Nephron progenitor cell (in vitro differentiated cells): Measurements from ENCODE around the gene OCIAD1.

Experiments used
- DNase-seq: peaks from one replicate; pipeline ENCODE4 v3.0.0; 2021
- H3K27ac Mint-ChIP-seq: 2 replicates; pipeline ENCODE4 v1.8.0; 2021; ENCODE audit warnings: mild to moderate bottlenecking, moderate library complexity, mixed read lengths
- H3K27me3 Mint-ChIP-seq: 2 replicates; pipeline ENCODE4 v1.8.0; 2021; ENCODE audit warnings: mild to moderate bottlenecking, low read depth, mixed read lengths; ENCODE audit not compliant: poor library complexity
- H3K36me3 Mint-ChIP-seq: 2 replicates; pipeline ENCODE4 v1.8.0; 2021; ENCODE audit warnings: low read depth, mixed read lengths
- H3K4me1 Mint-ChIP-seq: 2 replicates; pipeline ENCODE4 v1.8.0; 2021; ENCODE audit warnings: mixed read lengths
- H3K4me3 Mint-ChIP-seq: 2 replicates; pipeline ENCODE4 v1.8.0; 2021; ENCODE audit warnings: mild to moderate bottlenecking, moderate library complexity, mixed read lengths
- H3K9me3 Mint-ChIP-seq: 2 replicates; pipeline ENCODE4 v1.8.0; 2021; ENCODE audit warnings: mild to moderate bottlenecking, moderate library complexity, mixed read lengths
- CTCF ChIP-seq: fragments of 200-600 bp; sonication (generic); IDR thresholded peaks from 2 replicates; pipeline ENCODE4 v1.5.0; 2021; ENCODE audit warnings: antibody characterized with exemption

The OCIAD1 gene

GRCh38 chr4:48853604-48854394 is 22.9 kb downstream of the OCIAD1 start:
- H3K27me3 Mint-ChIP-seq = no peaks in the 10 kb centered on the region
- no peak for DNase-seq
- peaks cover 74% of the 10 kb centered on the region for H3K36me3 Mint-ChIP-seq
- H3K27ac Mint-ChIP-seq = peak overlapping the region; percentile 44
- H3K4me3 Mint-ChIP-seq = no peak overlapping the region
- no peaks in the 10 kb centered on the region for H3K4me1 Mint-ChIP-seq
- no peaks in the 10 kb centered on the region for H3K9me3 Mint-ChIP-seq
- no peak for TF ChIP-seq CTCF

GRCh38 chr4:48854395-48854683 is 23.5 kb downstream of the OCIAD1 start:
- Mint-ChIP-seq H3K27me3 (no peaks in the 10 kb centered on the region), H3K9me3 (no peaks in the 10 kb centered on the region), H3K4me1 (no peaks in the 10 kb centered on the region), H3K27ac (peak overlapping the region; percentile 44), H3K4me3 (no peak overlapping the region), H3K36me3 (peaks cover 72% of the 10 kb centered on the region)
- no peak for TF ChIP-seq CTCF
- no peak for DNase-seq

- no peaks in the 10 kb centered on the region for H3K4me1 Mint-ChIP-seq
- no peak overlapping the region for H3K27ac Mint-ChIP-seq
- no peak for DNase-seq
- peaks cover 74% of the 10 kb centered on the region for H3K36me3 Mint-ChIP-seq
- H3K4me3 Mint-ChIP-seq = no peak overlapping the region
- no peaks in the 10 kb centered on the region for H3K27me3 Mint-ChIP-seq
- TF ChIP-seq CTCF = no peak
- H3K9me3 Mint-ChIP-seq = no peaks in the 10 kb centered on the region
These were observed 24.1 kb downstream of the OCIAD1 start for GRCh38 chr4:48854982-48855381.

GRCh38 chr4:48858130-48858529 is 27.2 kb downstream of the OCIAD1 start:
- H3K9me3 Mint-ChIP-seq = no peaks in the 10 kb centered on the region
- H3K4me1 Mint-ChIP-seq = no peaks in the 10 kb centered on the region
- no peaks in the 10 kb centered on the region for H3K27me3 Mint-ChIP-seq
- no peak for TF ChIP-seq CTCF
- peak overlapping the region; percentile 64 for H3K27ac Mint-ChIP-seq
- no peak overlapping the region for H3K4me3 Mint-ChIP-seq
- H3K36me3 Mint-ChIP-seq = peaks cover 62% of the 10 kb centered on the region
- no peak for DNase-seq

GRCh38 chr4:48862038-48862437 is 31.1 kb downstream of the OCIAD1 start:
- no peak for TF ChIP-seq CTCF
- peaks cover 39% of the 10 kb centered on the region for H3K36me3 Mint-ChIP-seq
- no peak overlapping the region for H3K27ac Mint-ChIP-seq
- no peaks in the 10 kb centered on the region for H3K4me1 Mint-ChIP-seq
- H3K4me3 Mint-ChIP-seq = no peak overlapping the region
- no peaks in the 10 kb centered on the region for H3K27me3 Mint-ChIP-seq
- DNase-seq = no peak
- H3K9me3 Mint-ChIP-seq = peaks cover 14% of the 10 kb centered on the region

- Mint-ChIP-seq H3K27ac (no peak overlapping the region), H3K36me3 (peaks cover 34% of the 10 kb centered on the region), H3K4me1 (no peaks in the 10 kb centered on the region), H3K9me3 (peaks cover 19% of the 10 kb centered on the region), H3K4me3 (no peak overlapping the region), H3K27me3 (no peaks in the 10 kb centered on the region)
- TF ChIP-seq CTCF = no peak
- no peak for DNase-seq
These were observed 31.8 kb downstream of the OCIAD1 start for GRCh38 chr4:48862661-48863060.
